Measurements from ENCODE around the gene CREB5. TPM values are rescaled to one million over a fixed set of nuclear protein-coding genes. Genes with fewer than 3 reads are reported as not detected.
"Not testable (repeated sequence)": the region's sequence is repeated elsewhere in the genome, so short reads cannot be mapped to it uniquely, and the experiment has no call there.

Gene CREB5
- polyA plus RNA-seq, 1 donor: 12.9 TPM

- Histone ChIP-seq H3K36me3 (ENCODE audit: control insufficient read depth, insufficient read depth, low read length) (no peaks in the 10 kb centered on the region), H3K27me3 (ENCODE audit: control insufficient read depth, insufficient read depth, low read length) (peaks cover 7% of the 10 kb centered on the region), H3K27ac (ENCODE audit: low read length) (no peak overlapping the region), H3K4me3 (ENCODE audit: low read length) (no peak overlapping the region), H3K4me1 (ENCODE audit: control insufficient read depth, insufficient read depth, low read length) (no peaks in the 10 kb centered on the region), H3K9me3 (ENCODE audit: control insufficient read depth, low read depth, low read length) (no peaks in the 10 kb centered on the region)
- no peak for DNase-seq
- WGBS (ENCODE audit: insufficient coverage, low lambda C conversion rate): 67% methylated on average over 1 of the region's 3 CpGs
These were observed 30.9 kb upstream of the CREB5 start for GRCh38 chr7:28381466-28381865.

GRCh38 chr7:28382144-28382543, 30.2 kb upstream of the CREB5 start:
- Histone ChIP-seq H3K27ac (ENCODE audit: low read length) (no peak overlapping the region), H3K27me3 (ENCODE audit: control insufficient read depth, insufficient read depth, low read length) (peaks cover 7% of the 10 kb centered on the region), H3K9me3 (ENCODE audit: control insufficient read depth, low read depth, low read length) (no peaks in the 10 kb centered on the region), H3K4me3 (ENCODE audit: low read length) (no peak overlapping the region), H3K36me3 (ENCODE audit: control insufficient read depth, insufficient read depth, low read length) (no peaks in the 10 kb centered on the region), H3K4me1 (ENCODE audit: control insufficient read depth, insufficient read depth, low read length) (no peaks in the 10 kb centered on the region)
- no peak for DNase-seq
- WGBS (ENCODE audit: insufficient coverage, low lambda C conversion rate): 86% methylated on average over 1 of the region's 5 CpGs

- no peaks in the 10 kb centered on the region for H3K9me3 ChIP-seq (ENCODE audit: control insufficient read depth, low read depth, low read length)
- H3K4me1 ChIP-seq (ENCODE audit: control insufficient read depth, insufficient read depth, low read length): no peaks in the 10 kb centered on the region
- WGBS (ENCODE audit: insufficient coverage, low lambda C conversion rate): 90% methylated on average over 2 of the region's 8 CpGs
- no peak for DNase-seq
- H3K27ac ChIP-seq (ENCODE audit: low read length): no peak overlapping the region
- peaks cover 7% of the 10 kb centered on the region for H3K27me3 ChIP-seq (ENCODE audit: control insufficient read depth, insufficient read depth, low read length)
- no peaks in the 10 kb centered on the region for H3K36me3 ChIP-seq (ENCODE audit: control insufficient read depth, insufficient read depth, low read length)
- H3K4me3 ChIP-seq (ENCODE audit: low read length): no peak overlapping the region
These were observed 28.3 kb upstream of the CREB5 start for GRCh38 chr7:28383975-28384374.

GRCh38 chr7:28389504-28390395, 22.6 kb upstream of the CREB5 start:
- DNase-seq: peak; percentile 40 to 53
- Histone ChIP-seq H3K4me3 (ENCODE audit: low read length) (no peak overlapping the region), H3K4me1 (ENCODE audit: control insufficient read depth, insufficient read depth, low read length) (no peaks in the 10 kb centered on the region), H3K27ac (ENCODE audit: low read length) (no peak overlapping the region), H3K27me3 (ENCODE audit: control insufficient read depth, insufficient read depth, low read length) (peaks cover 2% of the 10 kb centered on the region), H3K9me3 (ENCODE audit: control insufficient read depth, low read depth, low read length) (no peaks in the 10 kb centered on the region), H3K36me3 (ENCODE audit: control insufficient read depth, insufficient read depth, low read length) (no peaks in the 10 kb centered on the region)
- WGBS (ENCODE audit: insufficient coverage, low lambda C conversion rate): 37% methylated on average over 6 of the region's 14 CpGs

- 40% methylated on average over 1 of the region's 3 CpGs for WGBS (ENCODE audit: insufficient coverage, low lambda C conversion rate)
- H3K27me3 ChIP-seq (ENCODE audit: control insufficient read depth, insufficient read depth, low read length): peaks cover 5% of the 10 kb centered on the region
- no peak overlapping the region for H3K27ac ChIP-seq (ENCODE audit: low read length)
- no peak for DNase-seq
- no peak overlapping the region for H3K4me3 ChIP-seq (ENCODE audit: low read length)
- no peaks in the 10 kb centered on the region for H3K36me3 ChIP-seq (ENCODE audit: control insufficient read depth, insufficient read depth, low read length)
- H3K9me3 ChIP-seq (ENCODE audit: control insufficient read depth, low read depth, low read length): no peaks in the 10 kb centered on the region
- no peaks in the 10 kb centered on the region for H3K4me1 ChIP-seq (ENCODE audit: control insufficient read depth, insufficient read depth, low read length)
These were observed 21.9 kb upstream of the CREB5 start for GRCh38 chr7:28390426-28390825.

- DNase-seq: no peak
- no peak overlapping the region for H3K27ac ChIP-seq (ENCODE audit: low read length)
- no peaks in the 10 kb centered on the region for H3K36me3 ChIP-seq (ENCODE audit: control insufficient read depth, insufficient read depth, low read length)
- no peaks in the 10 kb centered on the region for H3K9me3 ChIP-seq (ENCODE audit: control insufficient read depth, low read depth, low read length)
- no CpG with 5 or more reads among the region's 2 CpGs for WGBS (ENCODE audit: insufficient coverage, low lambda C conversion rate)
- H3K4me1 ChIP-seq (ENCODE audit: control insufficient read depth, insufficient read depth, low read length): no peaks in the 10 kb centered on the region
- H3K27me3 ChIP-seq (ENCODE audit: control insufficient read depth, insufficient read depth, low read length): peaks cover 6% of the 10 kb centered on the region
- H3K4me3 ChIP-seq (ENCODE audit: low read length): no peak overlapping the region
These were observed 20.0 kb upstream of the CREB5 start for GRCh38 chr7:28392289-28392688.

GRCh38 chr7:28395404-28395803, 16.9 kb upstream of the CREB5 start:
- Histone ChIP-seq H3K27me3 (ENCODE audit: control insufficient read depth, insufficient read depth, low read length) (peaks cover 6% of the 10 kb centered on the region), H3K9me3 (ENCODE audit: control insufficient read depth, low read depth, low read length) (no peaks in the 10 kb centered on the region), H3K36me3 (ENCODE audit: control insufficient read depth, insufficient read depth, low read length) (no peaks in the 10 kb centered on the region), H3K4me1 (ENCODE audit: control insufficient read depth, insufficient read depth, low read length) (no peaks in the 10 kb centered on the region), H3K4me3 (ENCODE audit: low read length) (no peak overlapping the region), H3K27ac (ENCODE audit: low read length) (no peak overlapping the region)
- DNase-seq: no peak
- WGBS (ENCODE audit: insufficient coverage, low lambda C conversion rate): 33% methylated on average over 1 of the region's 3 CpGs

GRCh38 chr7:28395831-28396230, 16.5 kb upstream of the CREB5 start:
- no peak for DNase-seq
- Histone ChIP-seq H3K27ac (ENCODE audit: low read length) (no peak overlapping the region), H3K9me3 (ENCODE audit: control insufficient read depth, low read depth, low read length) (no peaks in the 10 kb centered on the region), H3K4me1 (ENCODE audit: control insufficient read depth, insufficient read depth, low read length) (no peaks in the 10 kb centered on the region), H3K27me3 (ENCODE audit: control insufficient read depth, insufficient read depth, low read length) (peaks cover 6% of the 10 kb centered on the region), H3K36me3 (ENCODE audit: control insufficient read depth, insufficient read depth, low read length) (no peaks in the 10 kb centered on the region), H3K4me3 (ENCODE audit: low read length) (no peak overlapping the region)
- no CpG with 5 or more reads among the region's 2 CpGs for WGBS (ENCODE audit: insufficient coverage, low lambda C conversion rate)

- H3K4me1 ChIP-seq (ENCODE audit: control insufficient read depth, insufficient read depth, low read length): no peaks in the 10 kb centered on the region
- no peak overlapping the region for H3K4me3 ChIP-seq (ENCODE audit: low read length)
- H3K27me3 ChIP-seq (ENCODE audit: control insufficient read depth, insufficient read depth, low read length): peaks cover 4% of the 10 kb centered on the region
- WGBS (ENCODE audit: insufficient coverage, low lambda C conversion rate): no CpG with 5 or more reads among the region's 2 CpGs
- no peak overlapping the region for H3K27ac ChIP-seq (ENCODE audit: low read length)
- no peaks in the 10 kb centered on the region for H3K36me3 ChIP-seq (ENCODE audit: control insufficient read depth, insufficient read depth, low read length)
- no peak for DNase-seq
- H3K9me3 ChIP-seq (ENCODE audit: control insufficient read depth, low read depth, low read length): no peaks in the 10 kb centered on the region
These were observed 15.2 kb upstream of the CREB5 start for GRCh38 chr7:28397141-28397540.

GRCh38 chr7:28400838-28401360, 11.4 kb upstream of the CREB5 start:
- WGBS (ENCODE audit: insufficient coverage, low lambda C conversion rate): 90% methylated on average over 3 of the region's 3 CpGs
- Histone ChIP-seq H3K4me1 (ENCODE audit: control insufficient read depth, insufficient read depth, low read length) (no peaks in the 10 kb centered on the region), H3K4me3 (ENCODE audit: low read length) (no peak overlapping the region), H3K9me3 (ENCODE audit: control insufficient read depth, low read depth, low read length) (no peaks in the 10 kb centered on the region), H3K27ac (ENCODE audit: low read length) (no peak overlapping the region), H3K36me3 (ENCODE audit: control insufficient read depth, insufficient read depth, low read length) (no peaks in the 10 kb centered on the region), H3K27me3 (ENCODE audit: control insufficient read depth, insufficient read depth, low read length) (peaks cover 5% of the 10 kb centered on the region)
- DNase-seq: no peak

GRCh38 chr7:28401567-28401966, 10.8 kb upstream of the CREB5 start:
- H3K4me3 ChIP-seq (ENCODE audit: low read length); DNase-seq; H3K9me3 ChIP-seq (ENCODE audit: control insufficient read depth, low read depth, low read length); H3K4me1 ChIP-seq (ENCODE audit: control insufficient read depth, insufficient read depth, low read length); H3K27ac ChIP-seq (ENCODE audit: low read length); H3K36me3 ChIP-seq (ENCODE audit: control insufficient read depth, insufficient read depth, low read length): not testable (repeated sequence)
- no CpG with 5 or more reads among the region's 4 CpGs for WGBS (ENCODE audit: insufficient coverage, low lambda C conversion rate)
- H3K27me3 ChIP-seq (ENCODE audit: control insufficient read depth, insufficient read depth, low read length): peaks cover 12% of the 10 kb centered on the region

Data from large intestine (tissue), 3 donors.